Measurements from ENCODE around the gene SYDE1. TPM values are rescaled to one million over a fixed set of nuclear protein-coding genes. Genes with fewer than 3 reads are reported as not detected.
A peak's percentile ranks its signal among the peaks of the same experiment; 100 is the strongest.
"Not testable (repeated sequence)": the region's sequence is repeated elsewhere in the genome, so short reads cannot be mapped to it uniquely, and the experiment has no call there.

The SYDE1 gene
- total and polyA plus RNA-seq, 2 experiments from 2014 or later = 16.2 to 113 TPM

GRCh38 chr19:15091918-15092753, 15.1 kb upstream of the SYDE1 start:
- peak; percentile 67 for DNase-seq
- TF ChIP-seq EZH2phosphoT487 (IDR thresholded peaks at IDR 0.05; ENCODE audit: insufficient read depth, low read depth) (no peak), EZH2 (IDR thresholded peaks at IDR 0.05; ENCODE audit: insufficient read depth, poor library complexity, severe bottlenecking) (no peak)
- in situ Hi-C loops (cut with MboI) = loop anchor here (10.0 kb wide), 1 partner anchor 463 kb away; no protein-coding TSS in a partner anchor
- Histone ChIP-seq H3K4me2 (ENCODE audit: unreplicated experiment) (no peak overlapping the region), H3K4me3 (no peak overlapping the region), H4K20me1 (ENCODE audit: insufficient read depth) (no peaks in the 10 kb centered on the region), H3K9me3 (ENCODE audit: low read depth) (no peaks in the 10 kb centered on the region), H2AFZ (no peak overlapping the region), H3K9ac (no peak overlapping the region), H3K9me2 (ENCODE audit: insufficient read depth) (no peaks in the 10 kb centered on the region), H3K4me1 (ENCODE audit: insufficient read depth) (no peaks in the 10 kb centered on the region), H3F3A (ENCODE audit: insufficient read depth) (no peaks in the 10 kb centered on the region), H3K79me2 (ENCODE audit: insufficient read depth) (no peaks in the 10 kb centered on the region), H3K27ac (no peak overlapping the region), H3K36me3 (ENCODE audit: low read depth) (no peaks in the 10 kb centered on the region), H3K27me3 (replicated peaks; ENCODE audit: insufficient read depth) (peaks cover 14% of the 10 kb centered on the region)
- 13% methylated on average over 13 of the region's 13 CpGs for WGBS, 2 experiments (ENCODE audit: low coverage in 1 of 2, low lambda C conversion rate in 2 of 2, missing lambda C conversion rate in 2 of 2)

GRCh38 chr19:15093001-15093400, 14.2 kb upstream of the SYDE1 start:
- H3K4me1 ChIP-seq (ENCODE audit: insufficient read depth) = no peaks in the 10 kb centered on the region
- no peak overlapping the region for H3K9ac ChIP-seq
- no peaks in the 10 kb centered on the region for H3K9me2 ChIP-seq (ENCODE audit: insufficient read depth)
- WGBS, 2 experiments (ENCODE audit: low coverage in 1 of 2, low lambda C conversion rate in 2 of 2, missing lambda C conversion rate in 2 of 2) = 55 to 59% methylated on average over 2 of the region's 2 CpGs
- no peak overlapping the region for H3K4me2 ChIP-seq (ENCODE audit: unreplicated experiment)
- H3K27ac ChIP-seq = no peak overlapping the region
- no peak for DNase-seq
- peaks cover 5% of the 10 kb centered on the region; the same call in 1 of the 2 replicates for H3K27me3 ChIP-seq (replicated peaks; ENCODE audit: insufficient read depth)
- in situ Hi-C loops (cut with MboI) = loop anchor here (10.0 kb wide), 1 partner anchor 462 kb away; no protein-coding TSS in a partner anchor
- no peaks in the 10 kb centered on the region for H3K36me3 ChIP-seq (ENCODE audit: low read depth)
- H4K20me1 ChIP-seq (ENCODE audit: insufficient read depth) = no peaks in the 10 kb centered on the region
- no peak overlapping the region for H2AFZ ChIP-seq
- H3K79me2 ChIP-seq (ENCODE audit: insufficient read depth) = no peaks in the 10 kb centered on the region
- TF ChIP-seq EZH2phosphoT487 (IDR thresholded peaks at IDR 0.05; ENCODE audit: insufficient read depth, low read depth) = no peak
- TF ChIP-seq EZH2 (IDR thresholded peaks at IDR 0.05; ENCODE audit: insufficient read depth, poor library complexity, severe bottlenecking) = no peak
- no peak overlapping the region for H3K4me3 ChIP-seq
- no peaks in the 10 kb centered on the region for H3K9me3 ChIP-seq (ENCODE audit: low read depth)
- no peaks in the 10 kb centered on the region for H3F3A ChIP-seq (ENCODE audit: insufficient read depth)

- H3K27ac ChIP-seq = no peak overlapping the region
- H3F3A ChIP-seq (ENCODE audit: insufficient read depth) = no peaks in the 10 kb centered on the region
- H3K4me2 ChIP-seq (ENCODE audit: unreplicated experiment) = no peak overlapping the region
- no peak overlapping the region for H3K9ac ChIP-seq
- in situ Hi-C loops (cut with MboI) = loop anchor here (10.0 kb wide), 1 partner anchor 459 kb away; no protein-coding TSS in a partner anchor
- no peak overlapping the region for H2AFZ ChIP-seq
- no peaks in the 10 kb centered on the region for H3K79me2 ChIP-seq (ENCODE audit: insufficient read depth)
- H4K20me1 ChIP-seq (ENCODE audit: insufficient read depth) = no peaks in the 10 kb centered on the region
- H3K27me3 ChIP-seq (replicated peaks; ENCODE audit: insufficient read depth) = no peaks in the 10 kb centered on the region
- H3K9me3 ChIP-seq (ENCODE audit: low read depth) = no peaks in the 10 kb centered on the region
- whole genome bisulfite sequencing, 2 experiments (ENCODE audit: low coverage in 1 of 2, low lambda C conversion rate in 2 of 2, missing lambda C conversion rate in 2 of 2) = 37 to 39% methylated on average over 3 of the region's 3 CpGs
- no peak for DNase-seq
- H3K4me1 ChIP-seq (ENCODE audit: insufficient read depth) = no peaks in the 10 kb centered on the region
- TF ChIP-seq EZH2 (IDR thresholded peaks at IDR 0.05; ENCODE audit: insufficient read depth, poor library complexity, severe bottlenecking) (no peak), EZH2phosphoT487 (IDR thresholded peaks at IDR 0.05; ENCODE audit: insufficient read depth, low read depth) (no peak)
- H3K9me2 ChIP-seq (ENCODE audit: insufficient read depth) = no peaks in the 10 kb centered on the region
- H3K4me3 ChIP-seq = no peak overlapping the region
- no peaks in the 10 kb centered on the region for H3K36me3 ChIP-seq (ENCODE audit: low read depth)
Measured at GRCh38 chr19:15096223-15096622, 11.0 kb upstream of the SYDE1 start.

GRCh38 chr19:15097980-15098379, 9.2 kb upstream of the SYDE1 start:
- H3K4me1 ChIP-seq (ENCODE audit: insufficient read depth); H3K27ac ChIP-seq; H3K36me3 ChIP-seq (ENCODE audit: low read depth); H3K9ac ChIP-seq; H3K79me2 ChIP-seq (ENCODE audit: insufficient read depth); DNase-seq; H3K9me2 ChIP-seq (ENCODE audit: insufficient read depth); H3K4me2 ChIP-seq (ENCODE audit: unreplicated experiment); H3F3A ChIP-seq (ENCODE audit: insufficient read depth); H4K20me1 ChIP-seq (ENCODE audit: insufficient read depth); H3K27me3 ChIP-seq (replicated peaks; ENCODE audit: insufficient read depth); H3K9me3 ChIP-seq (ENCODE audit: low read depth); H2AFZ ChIP-seq; H3K4me3 ChIP-seq: not testable (repeated sequence)
- in situ Hi-C loops (cut with MboI) = loop anchor here (10.0 kb wide), 1 partner anchor 457 kb away; no protein-coding TSS in a partner anchor
- 71 to 81% methylated on average over 6 of the region's 6 CpGs for WGBS, 2 experiments (ENCODE audit: low coverage in 1 of 2, low lambda C conversion rate in 2 of 2, missing lambda C conversion rate in 2 of 2)

Measured in GM23248 (cell line).